GM12892 (cell line): ENCODE data around the gene AADAC.

Experiments used
- POLR2A ChIP-seq: IDR thresholded peaks from 2 replicates; pipeline ENCODE4 v1.6.1; 2011; ENCODE audit warnings: low read depth, low read length, control low read depth
- POLR2AphosphoS5 ChIP-seq: IDR thresholded peaks from 2 replicates; pipeline ENCODE4 v1.6.1; 2011; ENCODE audit warnings: low read depth, low read length, control low read depth
- TAF1 ChIP-seq: IDR thresholded peaks from 2 replicates; pipeline ENCODE4 v1.6.1; 2011; ENCODE audit warnings: low read depth, mild to moderate bottlenecking, control low read depth, low read length, borderline replicate concordance

GRCh38 chr3:151770956-151771355 is 43.0 kb upstream of the AADAC start:
- TF ChIP-seq POLR2A (no peak), POLR2AphosphoS5 (no peak), TAF1 (no peak)
